NCI-H446 treated with DMSO at 0.1 percent for 48 hours (cell line): ENCODE data around the gene PMEPA1.
A peak's percentile ranks its signal among the peaks of the same experiment; 100 is the strongest.

Experiments used
- DNase-seq: peaks from one replicate; lab custom pipeline; 2025; lab: John Stamatoyannopoulos, UW

PMEPA1 gene

GRCh38 chr20:57736738-57737347 lies 27.0 kb upstream of the PMEPA1 start:
- DNase-seq: no peak

GRCh38 chr20:57735831-57736737 lies 26.3 kb upstream of the PMEPA1 start:
- no peak for DNase-seq

- DNase-seq: no peak
These were observed 24.9 kb upstream of the PMEPA1 start for GRCh38 chr20:57734754-57735153.

GRCh38 chr20:57732226-57732625 lies 22.4 kb upstream of the PMEPA1 start:
- DNase-seq: no peak

- no peak for DNase-seq
These were observed 18.9 kb upstream of the PMEPA1 start for GRCh38 chr20:57728762-57729161.

- DNase-seq: no peak
These were observed 18.0 kb upstream of the PMEPA1 start for GRCh38 chr20:57727863-57728262.

GRCh38 chr20:57725636-57726035 lies 15.8 kb upstream of the PMEPA1 start:
- no peak for DNase-seq

- no peak for DNase-seq
These were observed 15.0 kb upstream of the PMEPA1 start for GRCh38 chr20:57724610-57725405.

GRCh38 chr20:57723816-57724215 lies 14.0 kb upstream of the PMEPA1 start:
- no peak for DNase-seq

GRCh38 chr20:57719951-57720350 lies 10.1 kb upstream of the PMEPA1 start:
- DNase-seq: no peak

- peak; percentile 96 for DNase-seq
These were observed 8.7 kb upstream of the PMEPA1 start for GRCh38 chr20:57718490-57719009.

GRCh38 chr20:57717797-57718196 lies 8.0 kb upstream of the PMEPA1 start:
- no peak for DNase-seq

GRCh38 chr20:57716901-57717300 lies 7.1 kb upstream of the PMEPA1 start:
- DNase-seq: no peak

- no peak for DNase-seq
These were observed 6.4 kb upstream of the PMEPA1 start for GRCh38 chr20:57716202-57716601.

- no peak for DNase-seq
These were observed 5.6 kb upstream of the PMEPA1 start for GRCh38 chr20:57715268-57715904.

GRCh38 chr20:57714409-57715267 lies 4.8 kb upstream of the PMEPA1 start:
- DNase-seq: no peak

GRCh38 chr20:57713951-57714350 lies 4.1 kb upstream of the PMEPA1 start:
- no peak for DNase-seq

- DNase-seq: no peak
These were observed 3.7 kb upstream of the PMEPA1 start for GRCh38 chr20:57713505-57713903.

- DNase-seq: no peak
These were observed 3.2 kb upstream of the PMEPA1 start for GRCh38 chr20:57712851-57713504.

- no peak for DNase-seq
These were observed 2.5 kb upstream of the PMEPA1 start for GRCh38 chr20:57712341-57712740.
